Measurements from ENCODE around the gene ELOA.

DNA sequence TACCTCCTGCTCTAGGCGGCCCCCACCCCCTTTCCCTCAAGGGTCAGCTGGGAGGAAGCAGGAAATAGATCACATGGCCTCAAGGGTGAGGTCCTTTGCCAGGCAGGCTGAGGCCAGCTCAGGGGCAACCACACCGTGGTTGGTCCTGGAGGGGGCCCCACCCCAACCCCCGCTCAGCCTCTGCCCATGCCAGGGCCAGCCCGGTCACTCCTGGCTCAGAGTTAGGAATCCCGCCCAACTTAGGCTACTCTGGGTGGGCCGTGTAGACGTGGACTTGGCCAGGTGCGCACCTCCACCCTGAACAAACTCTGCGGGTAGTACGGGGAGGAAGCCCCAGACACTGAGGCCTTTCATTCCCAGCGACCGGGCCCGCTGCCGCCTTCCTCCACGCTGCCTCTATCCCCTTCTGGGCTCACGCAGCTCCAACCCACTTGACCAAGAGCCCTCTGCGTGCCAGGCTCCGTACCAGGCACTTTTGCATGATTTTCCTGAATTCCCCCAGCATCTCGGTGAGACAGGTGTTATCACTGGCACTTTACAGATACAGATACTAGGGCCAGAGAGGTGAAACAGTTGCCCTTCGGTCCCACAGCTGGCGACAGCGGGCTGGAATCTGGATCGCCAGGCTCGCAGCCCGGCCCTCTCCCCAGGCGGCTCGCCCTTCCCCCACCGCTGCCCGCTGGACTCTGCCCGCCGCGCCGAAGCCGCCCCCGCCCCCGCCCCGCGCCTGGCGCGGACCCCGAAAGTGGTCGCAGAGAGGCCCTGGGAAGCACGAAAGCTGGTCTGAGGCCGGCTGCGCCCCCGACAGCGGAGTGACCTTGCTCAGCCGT, 56.5 kb downstream of the ELOA start:
- TF ChIP-seq, protein P1, sequence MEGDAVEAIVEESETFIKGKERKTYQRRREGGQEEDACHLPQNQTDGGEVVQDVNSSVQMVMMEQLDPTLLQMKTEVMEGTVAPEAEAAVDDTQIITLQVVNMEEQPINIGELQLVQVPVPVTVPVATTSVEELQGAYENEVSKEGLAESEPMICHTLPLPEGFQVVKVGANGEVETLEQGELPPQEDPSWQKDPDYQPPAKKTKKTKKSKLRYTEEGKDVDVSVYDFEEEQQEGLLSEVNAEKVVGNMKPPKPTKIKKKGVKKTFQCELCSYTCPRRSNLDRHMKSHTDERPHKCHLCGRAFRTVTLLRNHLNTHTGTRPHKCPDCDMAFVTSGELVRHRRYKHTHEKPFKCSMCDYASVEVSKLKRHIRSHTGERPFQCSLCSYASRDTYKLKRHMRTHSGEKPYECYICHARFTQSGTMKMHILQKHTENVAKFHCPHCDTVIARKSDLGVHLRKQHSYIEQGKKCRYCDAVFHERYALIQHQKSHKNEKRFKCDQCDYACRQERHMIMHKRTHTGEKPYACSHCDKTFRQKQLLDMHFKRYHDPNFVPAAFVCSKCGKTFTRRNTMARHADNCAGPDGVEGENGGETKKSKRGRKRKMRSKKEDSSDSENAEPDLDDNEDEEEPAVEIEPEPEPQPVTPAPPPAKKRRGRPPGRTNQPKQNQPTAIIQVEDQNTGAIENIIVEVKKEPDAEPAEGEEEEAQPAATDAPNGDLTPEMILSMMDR (conservative IDR thresholded peaks at IDR 0.05; ENCODE audit: low read length), result no peak
- no peak for TF ChIP-seq EZH2phosphoT487 (IDR thresholded peaks at IDR 0.05; ENCODE audit: borderline replicate concordance, low read depth, low read length)

Measured in OCI-LY7 (cell line).